ENCODE data around the gene FCGR3A.

Gene FCGR3A

DNA sequence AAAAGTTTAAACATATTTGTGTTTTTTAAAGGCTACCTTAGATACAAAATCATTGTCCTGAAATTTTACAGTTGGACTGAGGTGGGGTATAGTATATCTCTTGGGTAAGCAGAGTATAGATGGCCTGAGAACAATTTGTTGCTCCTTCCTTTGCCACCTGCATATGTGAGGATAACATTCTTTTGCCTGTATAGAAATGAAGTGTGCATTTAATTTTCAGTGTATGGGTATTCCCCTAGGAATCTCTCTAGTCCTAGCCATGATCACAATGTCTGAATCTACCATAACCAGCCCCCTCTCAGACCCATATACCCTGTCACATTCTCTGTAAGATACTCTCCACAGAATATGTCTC, 46.2 kb downstream of the FCGR3A start:
- no peaks in the 10 kb centered on the region for H3K79me2 ChIP-seq (ENCODE audit: insufficient read depth, low read depth)
- H3K36me3 ChIP-seq (ENCODE audit: insufficient read depth) = no peaks in the 10 kb centered on the region
- H3K27ac ChIP-seq = no peak overlapping the region
- H3K4me2 ChIP-seq = no peak overlapping the region
- H3K9ac ChIP-seq = no peak overlapping the region
- H3K4me3 ChIP-seq (IDR thresholded peaks at IDR 0.05; ENCODE audit: insufficient read depth, low read depth, low read length) = no peak overlapping the region
- H4K20me1 ChIP-seq (ENCODE audit: insufficient read depth) = no peaks in the 10 kb centered on the region
- no peaks in the 10 kb centered on the region for H3K27me3 ChIP-seq (ENCODE audit: insufficient read depth, low read depth)
- TF ChIP-seq, protein P1, sequence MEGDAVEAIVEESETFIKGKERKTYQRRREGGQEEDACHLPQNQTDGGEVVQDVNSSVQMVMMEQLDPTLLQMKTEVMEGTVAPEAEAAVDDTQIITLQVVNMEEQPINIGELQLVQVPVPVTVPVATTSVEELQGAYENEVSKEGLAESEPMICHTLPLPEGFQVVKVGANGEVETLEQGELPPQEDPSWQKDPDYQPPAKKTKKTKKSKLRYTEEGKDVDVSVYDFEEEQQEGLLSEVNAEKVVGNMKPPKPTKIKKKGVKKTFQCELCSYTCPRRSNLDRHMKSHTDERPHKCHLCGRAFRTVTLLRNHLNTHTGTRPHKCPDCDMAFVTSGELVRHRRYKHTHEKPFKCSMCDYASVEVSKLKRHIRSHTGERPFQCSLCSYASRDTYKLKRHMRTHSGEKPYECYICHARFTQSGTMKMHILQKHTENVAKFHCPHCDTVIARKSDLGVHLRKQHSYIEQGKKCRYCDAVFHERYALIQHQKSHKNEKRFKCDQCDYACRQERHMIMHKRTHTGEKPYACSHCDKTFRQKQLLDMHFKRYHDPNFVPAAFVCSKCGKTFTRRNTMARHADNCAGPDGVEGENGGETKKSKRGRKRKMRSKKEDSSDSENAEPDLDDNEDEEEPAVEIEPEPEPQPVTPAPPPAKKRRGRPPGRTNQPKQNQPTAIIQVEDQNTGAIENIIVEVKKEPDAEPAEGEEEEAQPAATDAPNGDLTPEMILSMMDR (conservative IDR thresholded peaks at IDR 0.05; ENCODE audit: low read depth, low read length) = no peak
- H2AFZ ChIP-seq (ENCODE audit: low read depth) = no peak overlapping the region
- no peaks in the 10 kb centered on the region for H3K4me1 ChIP-seq (ENCODE audit: low read depth, poor library complexity, severe bottlenecking)

DNA sequence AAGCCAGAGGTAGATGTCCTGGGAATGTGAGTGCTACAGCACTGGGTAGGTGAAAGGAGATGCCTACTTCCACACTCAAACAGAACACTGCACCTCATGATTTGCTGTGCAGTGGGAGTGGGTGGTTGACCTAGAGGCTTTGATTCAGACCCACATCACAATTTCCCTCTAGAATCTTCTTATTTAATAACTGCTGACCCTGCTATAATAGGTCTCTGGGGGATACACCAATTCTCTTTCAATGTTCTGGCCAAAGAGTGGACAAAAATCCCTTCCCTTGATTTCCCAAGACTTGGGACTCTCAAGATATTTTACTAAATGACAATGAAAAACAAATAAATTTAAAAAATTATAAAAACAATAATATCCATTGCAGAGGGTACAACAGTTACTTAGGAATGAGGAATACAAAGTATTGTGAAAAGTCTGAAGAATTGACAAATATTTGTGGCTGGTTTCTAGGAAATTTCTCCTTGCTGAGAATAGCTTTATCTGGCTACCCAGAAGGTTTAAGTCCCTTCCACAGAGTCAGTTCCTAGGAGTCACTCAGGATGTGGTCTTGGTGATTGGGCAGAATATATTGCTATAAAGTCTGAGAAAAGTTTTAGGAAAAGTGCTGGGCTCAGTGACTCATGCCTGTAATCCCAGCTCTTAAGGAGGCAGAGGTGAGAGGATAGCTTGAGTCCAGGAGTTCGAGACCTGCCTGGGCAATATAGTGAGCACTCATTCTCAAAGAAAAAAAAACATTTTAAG, 46.8 kb downstream of the FCGR3A start:
- H3K27me3 ChIP-seq (ENCODE audit: insufficient read depth, low read depth) = no peaks in the 10 kb centered on the region
- H3K4me2 ChIP-seq = no peak overlapping the region

DNA sequence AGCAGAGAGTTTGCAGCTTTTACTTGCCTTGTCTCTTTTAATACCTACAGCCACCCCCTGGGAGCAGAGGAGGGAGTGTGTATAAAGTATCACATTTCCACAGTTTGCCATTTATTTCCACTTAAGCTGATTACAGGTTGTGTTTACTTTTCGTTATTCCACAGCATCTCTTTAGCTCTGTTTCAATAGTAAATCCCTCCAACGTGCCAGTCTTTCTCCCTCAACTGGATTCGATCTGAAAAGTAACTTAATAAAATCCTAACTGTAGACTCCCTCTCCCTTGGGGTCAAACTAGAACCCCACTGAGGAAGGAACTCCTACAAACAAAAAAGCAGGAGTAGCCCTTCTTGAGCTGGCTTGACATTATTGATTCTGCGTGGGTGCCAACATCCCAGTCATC, 47.4 kb downstream of the FCGR3A start:
- H3K4me2 ChIP-seq = no peak overlapping the region
- H3K27me3 ChIP-seq (ENCODE audit: insufficient read depth, low read depth) = no peaks in the 10 kb centered on the region

More for the DNA sequence above, 46.8 kb downstream of the FCGR3A start:
- Histone ChIP-seq H3K79me2 (ENCODE audit: insufficient read depth, low read depth) (no peaks in the 10 kb centered on the region), H3K4me3 (IDR thresholded peaks at IDR 0.05; ENCODE audit: insufficient read depth, low read depth, low read length) (no peak overlapping the region), H2AFZ (ENCODE audit: low read depth) (no peak overlapping the region), H3K9ac (no peak overlapping the region), H3K36me3 (ENCODE audit: insufficient read depth) (no peaks in the 10 kb centered on the region), H3K27ac (no peak overlapping the region), H4K20me1 (ENCODE audit: insufficient read depth) (no peaks in the 10 kb centered on the region), H3K4me1 (ENCODE audit: low read depth, poor library complexity, severe bottlenecking) (no peaks in the 10 kb centered on the region)
- TF ChIP-seq, protein P1 (conservative IDR thresholded peaks at IDR 0.05; ENCODE audit: low read depth, low read length) = no peak

DNA sequence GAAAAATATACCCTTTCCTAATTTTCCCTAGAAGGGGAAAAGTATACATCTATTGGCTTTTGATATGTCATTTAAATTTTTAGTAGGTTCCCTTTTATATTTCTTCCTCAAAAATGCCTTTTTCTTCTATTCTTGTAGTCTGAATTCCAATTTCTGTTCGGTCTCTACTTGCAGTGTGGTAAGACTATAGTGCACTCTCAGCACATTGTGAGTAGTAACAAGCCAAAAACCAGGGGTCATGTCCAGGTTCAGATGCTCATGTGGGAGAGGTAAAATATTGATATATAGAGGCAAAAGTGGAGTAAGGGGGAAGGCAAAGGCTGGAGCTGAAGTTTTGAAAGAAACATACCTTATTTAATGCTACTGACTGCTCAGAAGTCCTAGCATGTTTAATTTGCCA, 48.4 kb downstream of the FCGR3A start:
- Histone ChIP-seq H3K27me3 (ENCODE audit: insufficient read depth, low read depth) (no peaks in the 10 kb centered on the region), H3K4me2 (no peak overlapping the region), H3K4me1 (ENCODE audit: low read depth, poor library complexity, severe bottlenecking) (no peaks in the 10 kb centered on the region), H4K20me1 (ENCODE audit: insufficient read depth) (no peaks in the 10 kb centered on the region), H3K36me3 (ENCODE audit: insufficient read depth) (no peaks in the 10 kb centered on the region), H3K27ac (no peak overlapping the region), H3K4me3 (IDR thresholded peaks at IDR 0.05; ENCODE audit: insufficient read depth, low read depth, low read length) (no peak overlapping the region), H3K9ac (no peak overlapping the region), H3K79me2 (ENCODE audit: insufficient read depth, low read depth) (no peaks in the 10 kb centered on the region), H2AFZ (ENCODE audit: low read depth) (no peak overlapping the region)
- TF ChIP-seq, protein P1 (conservative IDR thresholded peaks at IDR 0.05; ENCODE audit: low read depth, low read length) = no peak

More for the DNA sequence above, 47.4 kb downstream of the FCGR3A start:
- H3K79me2 ChIP-seq (ENCODE audit: insufficient read depth, low read depth) = no peaks in the 10 kb centered on the region
- no peak overlapping the region for H3K4me3 ChIP-seq (IDR thresholded peaks at IDR 0.05; ENCODE audit: insufficient read depth, low read depth, low read length)
- H3K9ac ChIP-seq = no peak overlapping the region
- TF ChIP-seq, protein P1 (conservative IDR thresholded peaks at IDR 0.05; ENCODE audit: low read depth, low read length) = no peak
- H2AFZ ChIP-seq (ENCODE audit: low read depth) = no peak overlapping the region
- H3K36me3 ChIP-seq (ENCODE audit: insufficient read depth) = no peaks in the 10 kb centered on the region
- no peaks in the 10 kb centered on the region for H4K20me1 ChIP-seq (ENCODE audit: insufficient read depth)
- H3K27ac ChIP-seq = no peak overlapping the region
- no peaks in the 10 kb centered on the region for H3K4me1 ChIP-seq (ENCODE audit: low read depth, poor library complexity, severe bottlenecking)

Data from KMS-11 (cell line).